ENCODE results near the gene NPDC1.

The NPDC1 gene

GRCh38 chr9:136991993-136992818 is 53.8 kb downstream of the NPDC1 start, which contains the start of gene PAXX:
TSS of gene PAXX (plus strand) at chr9:136992422. CDS start at chr9:136992444, 22 bp downstream.
- DNase-seq (ENCODE audit: extremely low read depth, low read depth): peak; percentile 63
- no peak for TF ChIP-seq CTCF (IDR thresholded peaks at IDR 0.05; ENCODE audit: low read depth, low read length)

- DNase-seq (ENCODE audit: extremely low read depth, low read depth): no peak
- TF ChIP-seq CTCF (IDR thresholded peaks at IDR 0.05; ENCODE audit: low read depth, low read length): no peak
Measured at GRCh38 chr9:136990242-136990911, 55.6 kb downstream of the NPDC1 start.

Measured in AG09319 (cell line).